ENCODE measurements around the gene CYP21A2.
"Not testable (repeated sequence)": the region's sequence is repeated elsewhere in the genome, so short reads cannot be mapped to it uniquely, and the experiment has no call there.

- TF ChIP-seq EZH2 (IDR thresholded peaks at IDR 0.05; ENCODE audit: low read length, missing control alignments) = not testable (repeated sequence)
- TF ChIP-seq, protein P1, sequence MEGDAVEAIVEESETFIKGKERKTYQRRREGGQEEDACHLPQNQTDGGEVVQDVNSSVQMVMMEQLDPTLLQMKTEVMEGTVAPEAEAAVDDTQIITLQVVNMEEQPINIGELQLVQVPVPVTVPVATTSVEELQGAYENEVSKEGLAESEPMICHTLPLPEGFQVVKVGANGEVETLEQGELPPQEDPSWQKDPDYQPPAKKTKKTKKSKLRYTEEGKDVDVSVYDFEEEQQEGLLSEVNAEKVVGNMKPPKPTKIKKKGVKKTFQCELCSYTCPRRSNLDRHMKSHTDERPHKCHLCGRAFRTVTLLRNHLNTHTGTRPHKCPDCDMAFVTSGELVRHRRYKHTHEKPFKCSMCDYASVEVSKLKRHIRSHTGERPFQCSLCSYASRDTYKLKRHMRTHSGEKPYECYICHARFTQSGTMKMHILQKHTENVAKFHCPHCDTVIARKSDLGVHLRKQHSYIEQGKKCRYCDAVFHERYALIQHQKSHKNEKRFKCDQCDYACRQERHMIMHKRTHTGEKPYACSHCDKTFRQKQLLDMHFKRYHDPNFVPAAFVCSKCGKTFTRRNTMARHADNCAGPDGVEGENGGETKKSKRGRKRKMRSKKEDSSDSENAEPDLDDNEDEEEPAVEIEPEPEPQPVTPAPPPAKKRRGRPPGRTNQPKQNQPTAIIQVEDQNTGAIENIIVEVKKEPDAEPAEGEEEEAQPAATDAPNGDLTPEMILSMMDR (conservative IDR thresholded peaks at IDR 0.05 in 1 of 2, IDR thresholded peaks at IDR 0.05 in 1 of 2; ENCODE audit: low read depth in 1 of 2, low read length in 2 of 2) = not testable (repeated sequence)
Measured at GRCh38 chr6:32038878-32039277, 663 bp downstream of the CYP21A2 start.
